HCT116 (cell line): Measurements from ENCODE around the gene CTCF. TPM values are rescaled to one million over a fixed set of nuclear protein-coding genes. Genes with fewer than 3 reads are reported as not detected.
A peak's percentile ranks its signal among the peaks of the same experiment; 100 is the strongest.

Experiments
- ATAC-seq: fragments of 200-7000 bp; cut with Tn5 transposase; 2 replicates; pipeline ENCODE4 v1.9.1; 2020; ENCODE audit warnings: mild to moderate bottlenecking, moderate library complexity
- BruUV-seq: library from RNA; stranded (reverse); fragments of 400-500 nt; replicated peaks from 2 replicates; lab custom pipeline; 2021; lab: Mats Ljungman, UMichigan
- CTCF ChIA-PET: fragments of 300-600 bp; sonication (Branson Sonifier 250); formaldehyde crosslinking; loops from one replicate; lab custom pipeline; 2021; ENCODE audit warnings: antibody characterized with exemption; lab: Charles Lee
- POLR2A ChIA-PET: fragments of 300-600, 350-600 bp; sonication (Branson Sonifier 250); formaldehyde crosslinking; loops from one replicate; lab custom pipeline; 2021; ENCODE audit warnings: antibody characterized with exemption; lab: Charles Lee
- RAD21 ChIA-PET, 2 experiments: fragments of 300-600 bp; sonication (Branson Sonifier 250); formaldehyde crosslinking; loops; one replicate each; lab custom pipeline; 2023; ENCODE audit warnings: low total read pairs in 2 of 2; ENCODE audit not compliant: uncharacterized antibody in 2 of 2, unreplicated experiment in 2 of 2, low non-redundant PET in 1 of 2; lab: Charles Lee
- DNase-seq: peaks from one replicate; pipeline ENCODE4 v3.0.0-alpha.2; 2010; ENCODE audit warnings: low read depth, low spot score
- H2AFZ ChIP-seq: fragments of 200-600 bp; shearing (Covaris generic), sonication (generic); 2 replicates; pipeline ENCODE4 v1.6.1; 2017; ENCODE audit warnings: low read depth, mixed run types, mixed read lengths, antibody characterized with exemption, low read length; ENCODE audit not compliant: poor library complexity, severe bottlenecking
- H3K27ac ChIP-seq: 2 replicates; pipeline ENCODE4 v1.5.1; 2012; ENCODE audit warnings: low read depth, low read length
- H3K27me3 ChIP-seq: fragments of 200-600 bp; sonication (generic); 2 replicates; pipeline ENCODE4 v1.6.1; 2016; ENCODE audit warnings: mixed run types, low read length, mixed read lengths; ENCODE audit not compliant: insufficient read depth
- H3K36me3 ChIP-seq, 2 experiments: fragments of 200-500 bp in 1 of 2; fragments of 200-600 bp in 1 of 2; sonication (Bioruptor generic) in 1 of 2; sonication (generic) in 1 of 2; 2 replicates each; pipeline versions ENCODE4 v1.5.1 to v1.6.1; 2014 to 2016; ENCODE audit warnings: low read length in 2 of 2, inconsistent platforms in 1 of 2, mixed read lengths in 1 of 2, mixed run types in 1 of 2; ENCODE audit not compliant: insufficient read depth in 2 of 2, control insufficient read depth in 1 of 2
- H3K4me1 ChIP-seq, 2 experiments: fragments of 200-600 bp in 1 of 2; sonication (generic) in 1 of 2; 2 replicates each; pipeline versions ENCODE4 v1.5.1 to v1.6.1; 2012 to 2017; ENCODE audit warnings: low read length in 2 of 2, inconsistent platforms in 1 of 2, mild to moderate bottlenecking in 1 of 2, mixed read lengths in 1 of 2, mixed run types in 1 of 2, moderate library complexity in 1 of 2; ENCODE audit not compliant: insufficient read depth in 2 of 2, control insufficient read depth in 1 of 2
- H3K4me2 ChIP-seq: fragments of 200-600 bp; sonication (generic); 2 replicates; pipeline ENCODE4 v1.6.1; 2017; ENCODE audit warnings: mixed run types, low read length, mixed read lengths
- H3K4me3 ChIP-seq, 2 experiments: fragments of 200-600 bp in 1 of 2; sonication (generic) in 1 of 2; replicated peaks in 1 of 2; 2 replicates each; pipeline ENCODE4 v1.5.1; 2011 to 2016; ENCODE audit warnings: low read length in 2 of 2, control low read depth in 1 of 2, low read depth in 1 of 2, mild to moderate bottlenecking in 1 of 2, mixed read lengths in 1 of 2, mixed run types in 1 of 2
- H3K79me2 ChIP-seq: fragments of 200-600 bp; sonication (generic); 2 replicates; pipeline ENCODE4 v1.6.1; 2017; ENCODE audit warnings: mild to moderate bottlenecking, mixed run types, low read length, moderate library complexity, mixed read lengths; ENCODE audit not compliant: insufficient read depth
- H3K9ac ChIP-seq: fragments of 200-600 bp; sonication (generic); 2 replicates; pipeline ENCODE4 v1.6.1; 2016; ENCODE audit warnings: low read length, mixed read lengths
- H3K9me2 ChIP-seq: fragments of 200-600 bp; sonication (generic), shearing (Covaris generic); 2 replicates; pipeline ENCODE4 v1.6.1; 2017; ENCODE audit warnings: mixed run types, mild to moderate bottlenecking, moderate library complexity; ENCODE audit not compliant: insufficient read depth
- H3K9me3 ChIP-seq, 2 experiments: fragments of 200-500 bp in 1 of 2; fragments of 200-600 bp in 1 of 2; sonication (Bioruptor generic) in 1 of 2; sonication (generic) in 1 of 2; 2 replicates each; pipeline ENCODE4 v1.6.1; 2014 to 2017; ENCODE audit warnings: low read length in 2 of 2, mixed read lengths in 2 of 2, inconsistent platforms in 1 of 2, low read depth in 1 of 2, mild to moderate bottlenecking in 1 of 2, mixed run types in 1 of 2, moderate library complexity in 1 of 2; ENCODE audit not compliant: control insufficient read depth in 1 of 2, insufficient read depth in 1 of 2
- H4K20me1 ChIP-seq: fragments of 200-600 bp; sonication (generic), shearing (Covaris generic); 2 replicates; pipeline ENCODE4 v1.6.1; 2017; ENCODE audit warnings: mixed run types, mild to moderate bottlenecking, moderate library complexity; ENCODE audit not compliant: insufficient read depth
- ATF3 ChIP-seq: IDR thresholded peaks from 2 replicates; pipeline ENCODE4 v1.6.1; 2012
- CBX3 ChIP-seq: IDR thresholded peaks from 2 replicates; pipeline ENCODE4 v1.6.1; 2012; ENCODE audit warnings: low read depth
- CEBPB ChIP-seq: IDR thresholded peaks from 2 replicates; pipeline ENCODE4 v1.6.1; 2012; ENCODE audit warnings: low read depth
- ELF1 ChIP-seq: IDR thresholded peaks from 2 replicates; pipeline ENCODE4 v1.6.1; 2012; ENCODE audit warnings: low read depth, borderline replicate concordance
- EZH2phosphoT487 ChIP-seq: fragments of 200-600 bp; IDR thresholded peaks from 2 replicates; pipeline ENCODE4 v1.6.1; 2018; ENCODE audit warnings: antibody characterized with exemption, borderline replicate concordance
- FOSL1 ChIP-seq: IDR thresholded peaks from 2 replicates; pipeline ENCODE4 v1.6.1; 2012; ENCODE audit warnings: low read depth
- JUND ChIP-seq: IDR thresholded peaks from 2 replicates; pipeline ENCODE4 v1.6.1; 2012
- MAX ChIP-seq: IDR thresholded peaks from 2 replicates; pipeline ENCODE4 v1.6.1; 2012
- POLR2A ChIP-seq: IDR thresholded peaks from 2 replicates; pipeline ENCODE4 v1.7.0; 2011; ENCODE audit warnings: borderline replicate concordance; ENCODE audit not compliant: insufficient read depth, insufficient read length; ENCODE audit errors: extremely low read depth
- POLR2AphosphoS5 ChIP-seq: IDR thresholded peaks from 2 replicates; pipeline ENCODE4 v1.6.1; 2011; ENCODE audit warnings: mild to moderate bottlenecking, low read depth, low read length, moderate library complexity
- SIN3A ChIP-seq: IDR thresholded peaks from 2 replicates; pipeline ENCODE4 v1.6.1; 2012; ENCODE audit warnings: low read depth
- SP1 ChIP-seq: IDR thresholded peaks from 2 replicates; pipeline ENCODE4 v1.6.1; 2012; ENCODE audit warnings: low read depth
- SRF ChIP-seq: IDR thresholded peaks from 2 replicates; pipeline ENCODE4 v1.6.1; 2012; ENCODE audit warnings: low read depth
- TCF7L2 ChIP-seq: IDR thresholded peaks from 2 replicates; pipeline ENCODE4 v1.7.0; 2011; ENCODE audit warnings: borderline replicate concordance, inconsistent platforms; ENCODE audit not compliant: insufficient read depth, insufficient read length; ENCODE audit errors: extremely low read depth
- YY1 ChIP-seq: IDR thresholded peaks from 2 replicates; pipeline ENCODE4 v1.6.1; 2011; ENCODE audit warnings: low read length, low read depth, moderate library complexity, mild to moderate bottlenecking; ENCODE audit not compliant: insufficient replicate concordance; ENCODE audit errors: extremely low read depth
- ZBTB33 ChIP-seq: IDR thresholded peaks from 2 replicates; pipeline ENCODE4 v1.6.1; 2011; ENCODE audit warnings: mild to moderate bottlenecking, low read length, moderate library complexity; ENCODE audit not compliant: insufficient replicate concordance; ENCODE audit errors: extremely low read depth
- ZFX ChIP-seq: fragments of 450-650 bp; IDR thresholded peaks from 2 replicates; pipeline ENCODE4 v1.6.1; 2017
- intact Hi-C: fragments of 100-400 bp; cut with micrococcal nuclease; formaldehyde crosslinking; loops from 2 replicates; pipeline ENCODE4 v1.10.0; 2022
- total RNA-seq: library from RNA; stranded (reverse); gene quantifications from one replicate; pipeline ENCODE4 v1.2.1, GENCODE V29; 2021; ENCODE audit not compliant: unreplicated experiment

The CTCF gene
- total RNA-seq, 1 experiment from 2014 or later = 48.3 TPM

GRCh38 chr16:67561501-67561823 is 864 bp upstream of the CTCF start:
- intact Hi-C loops = no loop called here
- POLR2A ChIA-PET = interaction anchor here (0.9 to 1.9 kb wide), 4 partner anchors 14 to 374 kb away, joined by 4 to 5 read pairs (median 4); partner anchors contain the start of gene ACD
- CTCF ChIA-PET = interaction anchor here (0.7 to 3.2 kb wide), 6 partner anchors 15 to 114 kb away, joined by 3 to 29 read pairs (median 4); no protein-coding TSS in a partner anchor
- Histone ChIP-seq H4K20me1 (no peaks in the 10 kb centered on the region), H3K4me2 (peak overlapping the region; percentile 85), H3K27ac (peak overlapping the region; percentile 100), H3K4me1 (peaks cover 20 to 30% of the 10 kb centered on the region in 2 experiments), H2AFZ (no peak overlapping the region), H3K4me3 (peak overlapping the region; percentile 66 to 99), H3K79me2 (peaks cover 35% of the 10 kb centered on the region), H3K36me3 (no peaks in the 10 kb centered on the region), H3K9me2 (no peaks in the 10 kb centered on the region), H3K27me3 (no peaks in the 10 kb centered on the region), H3K9ac (peak overlapping the region; percentile 76), H3K9me3 (no peaks in the 10 kb centered on the region)
- ATAC-seq (no peak), DNase-seq (no peak)
- no peak for TF ChIP-seq SP1
- TF ChIP-seq CBX3 = 0 out of 2 replicates have a peak, but pooled peaks have one; percentile 16
- RAD21 ChIA-PET = interaction anchor here in 1 of 2 experiments (1.1 to 1.6 kb wide), 2 partner anchors 15 to 23 kb away, joined by 3 to 4 read pairs; no protein-coding TSS in a partner anchor
- TSS peak; percentile 77 for BruUV-seq

GRCh38 chr16:67561824-67562525 is 351 bp upstream of the CTCF start:
- H3K4me2 ChIP-seq = peak overlapping the region; percentile 85
- H3K9me2 ChIP-seq = no peaks in the 10 kb centered on the region
- ChIA-PET POLR2A (interaction anchor here (0.6 to 1.9 kb wide), 5 partner anchors 15 to 1028 kb away, joined by 3 to 5 read pairs (median 4); partner anchors contain the start of gene ACD), CTCF (interaction anchor here (0.7 to 3.2 kb wide), 9 partner anchors 11 to 114 kb away, joined by 3 to 29 read pairs (median 3); no protein-coding TSS in a partner anchor), RAD21 (interaction anchor here (0.7 to 1.6 kb wide), 4 partner anchors 15 to 82 kb away, joined by 3 to 4 read pairs (median 4); no protein-coding TSS in a partner anchor)
- peak overlapping the region; percentile 88 to 99 for H3K4me3 ChIP-seq
- peaks cover 18 to 26% of the 10 kb centered on the region in 2 experiments for H3K4me1 ChIP-seq
- H3K27me3 ChIP-seq = no peaks in the 10 kb centered on the region
- H4K20me1 ChIP-seq = no peaks in the 10 kb centered on the region
- H3K79me2 ChIP-seq = peaks cover 41% of the 10 kb centered on the region
- peak; percentile 92 for DNase-seq
- BruUV-seq = no TSS peak
- peak overlapping the region; percentile 100 for H3K27ac ChIP-seq
- intact Hi-C loops = loop anchor here (1.0 kb wide), 2 partner anchors 41 to 104 kb away; partner anchors contain the start of genes C16orf86 and ENKD1
- ATAC-seq = peak; percentile 86
- H2AFZ ChIP-seq = no peak overlapping the region
- peak overlapping the region; percentile 76 for H3K9ac ChIP-seq
- no peaks in the 10 kb centered on the region for H3K9me3 ChIP-seq
- no peaks in the 10 kb centered on the region for H3K36me3 ChIP-seq
- TF ChIP-seq YY1 (no peak), SRF (peak; percentile 88), POLR2AphosphoS5 (peak; percentile 90), CBX3 (0 out of 2 replicates have a peak, but pooled peaks have one; percentile 15), ELF1 (no peak; the same call in 1 of the 2 replicates), ZBTB33 (no peak), EZH2phosphoT487 (no peak), POLR2A (peak; percentile 22), SP1 (peak; percentile 61), SIN3A (peak; percentile 54), JUND (no peak), CEBPB (no peak), MAX (peak; percentile 84), TCF7L2 (peak; percentile 91), ATF3 (no peak), ZFX (peak; percentile 25; the same call in 1 of the 2 replicates), FOSL1 (no peak)
